NCI-H446 (cell line): Measurements from ENCODE around the gene TUBB1.

Source experiments
- DNase-seq, 2 experiments: peaks; one replicate each; lab custom pipeline; 2025; lab: John Stamatoyannopoulos, UW

TUBB1 gene

DNA sequence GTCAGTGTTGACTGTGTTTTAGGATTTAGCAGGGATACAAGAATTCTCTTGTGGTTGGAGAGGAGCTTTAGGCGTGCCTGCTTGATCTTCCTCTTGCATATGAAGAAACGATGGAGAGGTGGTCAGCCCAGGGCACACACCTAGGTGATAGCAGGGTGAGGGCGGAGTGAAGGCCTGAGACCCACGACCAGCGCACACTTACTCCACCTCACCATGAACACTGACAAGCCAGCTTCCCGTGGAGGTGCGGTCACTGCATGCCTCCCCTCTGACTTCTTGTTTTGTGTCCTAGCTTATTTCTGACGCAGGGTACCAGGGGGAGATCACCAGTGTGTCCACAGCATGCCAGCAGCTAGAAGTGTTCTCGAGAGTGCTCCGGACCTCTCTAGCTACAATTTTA is 30.0 kb upstream of the TUBB1 start:
- DNase-seq: no peak

DNA sequence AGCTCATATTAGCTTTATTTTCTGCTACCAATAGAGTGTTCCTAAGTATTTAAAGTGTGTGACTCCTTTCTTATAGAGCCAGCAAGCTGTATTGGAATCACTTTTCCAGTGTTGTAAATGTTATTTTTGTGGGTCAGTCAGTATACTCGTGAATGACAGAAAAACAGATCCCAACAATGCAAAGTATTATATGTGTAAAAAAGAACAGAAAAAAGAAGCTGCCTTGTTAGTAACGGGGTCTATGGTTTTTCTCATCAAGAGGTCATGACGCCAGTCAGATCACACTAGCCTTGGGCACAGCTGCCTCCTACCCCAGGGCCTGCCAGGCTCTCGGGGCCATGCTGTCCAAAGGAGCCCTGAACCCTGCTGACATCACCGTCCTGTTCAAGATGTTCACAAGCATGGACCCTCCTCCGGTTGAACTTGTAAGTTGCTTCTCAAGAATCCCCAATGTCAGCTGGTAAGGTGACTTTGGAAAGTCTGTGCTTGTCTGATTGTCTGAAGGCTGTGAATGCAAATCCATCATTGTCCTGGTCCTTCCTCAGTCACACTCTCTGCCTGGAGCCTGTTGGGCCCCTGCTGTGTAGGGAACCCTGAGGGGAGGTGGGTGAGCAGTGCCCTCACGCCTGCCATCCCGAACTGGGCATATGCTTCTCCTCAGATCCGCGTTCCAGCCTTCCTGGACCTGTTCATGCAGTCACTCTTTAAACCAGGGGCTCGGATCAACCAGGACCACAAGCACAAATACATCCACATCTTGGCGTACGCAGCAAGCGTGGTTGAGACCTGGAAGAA is 28.4 kb upstream of the TUBB1 start:
- no peak for DNase-seq

DNA sequence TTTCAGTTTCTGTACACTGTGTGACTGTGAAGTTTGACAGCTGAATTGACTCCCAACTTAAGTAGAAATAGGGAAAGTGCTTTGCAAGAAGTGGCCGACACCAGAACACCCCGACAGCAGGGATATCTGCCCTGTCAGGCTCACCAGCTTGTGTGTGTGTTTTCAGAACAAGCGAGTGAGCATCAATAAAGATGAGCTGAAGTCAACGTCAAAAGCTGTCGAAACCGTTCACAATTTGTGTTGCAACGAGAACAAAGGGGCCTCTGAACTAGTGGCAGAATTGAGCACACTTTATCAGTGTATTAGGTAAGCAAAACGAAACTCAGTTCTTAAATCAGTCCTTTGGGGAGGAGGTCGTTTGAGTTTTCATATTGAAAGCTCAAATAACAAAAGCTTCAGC is 27.5 kb upstream of the TUBB1 start:
- no peak for DNase-seq

DNA sequence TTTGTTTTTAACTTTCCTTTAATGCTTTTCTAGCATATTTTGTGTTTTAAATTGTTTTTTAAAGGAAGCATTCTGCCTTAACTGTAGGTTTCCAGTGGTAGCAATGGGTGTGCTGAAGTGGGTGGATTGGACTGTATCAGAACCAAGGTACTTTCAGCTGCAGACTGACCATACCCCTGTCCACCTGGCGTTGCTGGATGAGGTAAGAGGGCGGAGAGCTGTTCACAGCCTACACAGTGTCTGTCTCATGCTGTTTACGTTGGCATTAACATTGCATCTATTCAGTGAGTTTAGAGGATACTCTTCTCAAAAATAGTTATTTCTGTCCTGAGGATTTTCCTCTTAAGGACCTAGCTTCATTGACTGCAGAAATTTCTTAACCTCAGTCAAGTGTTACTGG is 26.3 kb upstream of the TUBB1 start:
- no peak for DNase-seq

DNA sequence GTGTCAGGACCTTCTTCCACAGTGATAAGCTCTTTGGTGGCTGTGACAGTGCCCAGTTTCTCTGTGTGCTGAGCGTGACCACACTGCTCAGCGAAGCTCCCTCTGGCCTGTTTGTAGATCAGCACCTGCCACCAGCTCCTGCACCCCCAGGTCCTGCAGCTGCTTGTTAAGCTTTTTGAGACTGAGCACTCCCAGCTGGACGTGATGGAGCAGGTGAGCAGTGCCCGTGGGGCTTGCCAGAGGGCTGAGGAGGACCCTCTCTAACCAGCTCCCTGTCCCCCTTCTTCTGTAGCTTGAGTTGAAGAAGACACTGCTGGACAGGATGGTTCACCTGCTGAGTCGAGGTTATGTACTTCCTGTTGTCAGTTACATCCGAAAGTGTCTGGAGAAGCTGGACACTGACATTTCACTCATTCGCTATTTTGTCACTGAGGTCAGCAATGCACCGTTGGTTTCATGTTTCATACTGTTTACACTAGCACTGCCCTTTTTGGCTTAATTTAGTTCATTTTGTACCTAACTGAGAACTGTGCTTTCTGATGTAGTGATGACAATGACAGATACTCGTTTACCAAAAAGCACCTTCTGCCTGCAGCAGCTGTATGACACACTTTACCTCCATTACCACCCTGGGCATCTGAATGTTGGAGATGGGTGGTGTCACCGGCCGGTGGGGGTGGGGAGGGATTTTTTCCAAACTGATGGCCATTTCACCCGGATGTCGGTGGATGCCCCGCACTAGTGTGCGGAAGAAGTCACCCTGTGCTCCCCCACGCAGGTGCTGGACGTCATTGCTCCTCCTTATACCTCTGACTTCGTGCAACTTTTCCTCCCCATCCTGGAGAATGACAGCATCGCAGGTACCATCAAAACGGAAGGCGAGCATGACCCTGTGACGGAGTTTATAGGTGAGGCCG is 25.6 kb upstream of the TUBB1 start:
- DNase-seq: no peak

DNA sequence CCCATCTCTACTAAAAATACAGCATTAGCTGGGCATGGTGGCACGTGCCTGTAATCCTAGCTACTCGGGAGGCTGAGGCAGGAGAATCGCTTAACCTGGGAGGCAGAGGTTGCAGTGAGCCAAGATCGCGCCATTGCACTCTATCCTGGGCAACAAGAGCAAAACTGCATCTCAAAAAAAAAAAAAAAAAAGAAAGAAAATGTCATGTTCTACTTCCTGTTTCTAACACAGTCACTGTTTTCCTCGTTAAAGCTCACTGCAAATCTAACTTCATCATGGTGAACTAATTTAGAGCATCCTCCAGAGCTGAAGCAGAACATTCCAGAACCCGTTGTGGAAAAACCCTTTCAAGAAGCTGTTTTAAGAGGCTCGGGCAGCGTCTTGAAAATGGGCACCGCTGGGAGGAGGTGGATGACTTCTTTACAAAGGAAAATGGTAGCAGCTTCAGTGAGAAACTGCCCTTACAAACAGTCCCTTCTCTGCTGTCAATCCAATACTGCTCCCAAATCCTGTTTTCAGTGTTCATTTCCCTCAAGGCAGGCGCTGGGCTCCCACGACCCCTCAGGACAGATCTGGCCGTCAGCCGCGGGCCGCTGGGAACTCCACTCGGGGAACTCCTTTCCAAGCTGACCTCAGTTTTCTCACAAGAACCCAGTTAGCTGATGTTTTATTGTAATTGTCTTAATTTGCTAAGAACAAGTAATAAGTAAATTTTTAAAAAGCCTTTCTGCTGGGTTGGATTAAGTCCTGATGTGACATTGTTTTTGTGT is 24.7 kb upstream of the TUBB1 start:
- no peak for DNase-seq

DNA sequence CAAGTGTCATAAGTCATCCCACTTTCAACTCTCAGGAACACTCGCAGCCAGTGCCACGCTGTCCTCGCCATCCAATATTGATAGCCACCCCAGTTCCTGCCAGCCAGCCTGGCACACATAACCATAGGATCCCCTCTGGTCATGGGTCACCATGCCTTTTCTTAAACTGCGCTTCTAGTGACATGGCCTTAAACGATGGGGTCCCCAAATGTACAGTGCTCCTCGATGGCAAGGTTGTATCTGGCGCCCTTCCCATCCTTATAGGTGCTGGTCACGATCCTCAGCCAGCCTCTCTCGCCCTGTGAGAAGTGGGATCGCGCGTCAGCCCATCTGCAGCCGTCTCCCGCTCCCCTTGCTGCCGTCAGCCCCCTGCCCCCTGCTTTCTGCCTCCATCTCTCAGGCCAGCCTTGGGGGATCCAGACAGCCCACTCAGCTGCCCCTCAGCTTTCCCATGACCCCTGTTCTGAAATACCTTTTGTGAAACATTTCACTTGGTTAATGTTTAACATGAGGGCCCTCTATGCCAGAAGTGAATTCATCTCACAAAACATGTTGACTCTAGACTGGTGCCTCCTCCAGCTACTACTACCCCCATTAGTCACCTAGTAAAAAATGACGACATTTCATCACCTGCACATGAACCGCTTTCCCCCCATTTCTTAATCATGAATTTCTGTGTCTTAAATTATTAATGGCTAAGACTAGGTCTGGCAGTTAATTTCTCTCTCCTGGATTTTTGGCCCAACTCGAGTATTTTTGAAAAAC is 23.6 kb upstream of the TUBB1 start:
- DNase-seq: no peak

DNA sequence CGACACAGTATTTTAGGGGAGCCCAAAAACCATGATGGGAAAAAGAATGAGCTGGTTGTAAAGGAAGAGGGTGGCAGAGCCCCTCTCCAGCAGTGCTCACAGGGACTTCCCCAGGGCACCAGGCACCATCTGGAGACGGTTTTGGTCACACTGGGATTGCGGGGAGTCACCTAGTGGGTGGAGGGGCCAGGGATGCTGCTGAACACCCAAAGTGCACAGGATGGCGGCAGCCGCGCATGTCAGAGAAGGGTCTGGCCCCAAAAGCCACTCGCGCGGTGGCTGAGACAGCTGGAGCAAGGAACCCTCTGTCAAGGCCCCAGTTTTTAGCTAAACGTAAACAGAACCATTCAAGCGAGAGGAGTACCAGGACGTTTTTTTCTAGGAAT is 23.0 kb upstream of the TUBB1 start:
- no peak for DNase-seq

DNA sequence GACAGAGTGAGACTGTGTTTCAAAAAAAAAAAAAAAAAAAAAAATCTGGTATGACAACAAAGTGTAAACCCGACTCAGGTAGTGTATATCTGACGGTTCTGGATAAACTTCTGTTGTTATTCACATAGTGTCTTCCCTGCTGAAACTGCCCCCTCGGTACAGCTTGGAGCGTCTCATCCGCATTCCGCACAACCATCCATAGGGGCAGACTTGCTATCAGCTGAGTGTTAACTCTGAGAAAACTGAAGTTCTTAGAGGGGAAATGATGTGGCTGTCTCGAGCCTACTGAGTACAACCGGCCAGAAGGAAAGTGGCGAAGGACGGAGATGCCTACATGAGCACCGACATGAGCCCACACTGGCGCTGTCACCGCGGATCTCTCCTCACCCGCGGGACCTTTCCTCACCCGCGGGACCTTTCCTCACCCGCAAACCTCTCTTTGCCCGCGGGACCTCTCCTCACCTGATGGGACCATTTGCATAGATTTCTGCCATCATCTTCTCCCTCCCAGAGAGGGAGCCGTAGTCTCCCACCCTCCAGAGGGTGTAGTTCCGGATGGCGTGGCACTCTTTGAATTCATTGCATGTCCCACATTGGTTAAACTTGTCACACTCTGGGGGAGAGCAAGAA is 22.0 kb upstream of the TUBB1 start:
- no peak for DNase-seq

DNA sequence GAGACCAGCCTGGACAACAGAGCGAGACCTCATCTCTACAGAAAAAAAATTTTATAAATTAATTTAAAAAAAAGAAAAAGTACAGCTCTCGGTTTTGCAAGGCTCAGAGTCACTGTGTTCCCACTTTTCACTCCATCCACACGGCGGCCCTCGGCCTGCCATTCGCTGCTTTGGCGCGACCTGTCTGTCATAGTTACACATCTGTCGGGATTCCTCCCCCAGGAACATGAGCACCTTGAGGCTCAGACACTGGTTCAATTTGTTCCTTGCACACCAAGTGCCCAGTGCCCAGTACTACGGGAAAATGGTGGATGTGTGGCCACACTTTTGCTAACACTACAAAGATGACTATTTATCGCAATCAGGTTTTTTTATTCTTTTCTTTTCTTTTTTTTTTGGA is 20.6 kb upstream of the TUBB1 start:
- no peak for DNase-seq

DNA sequence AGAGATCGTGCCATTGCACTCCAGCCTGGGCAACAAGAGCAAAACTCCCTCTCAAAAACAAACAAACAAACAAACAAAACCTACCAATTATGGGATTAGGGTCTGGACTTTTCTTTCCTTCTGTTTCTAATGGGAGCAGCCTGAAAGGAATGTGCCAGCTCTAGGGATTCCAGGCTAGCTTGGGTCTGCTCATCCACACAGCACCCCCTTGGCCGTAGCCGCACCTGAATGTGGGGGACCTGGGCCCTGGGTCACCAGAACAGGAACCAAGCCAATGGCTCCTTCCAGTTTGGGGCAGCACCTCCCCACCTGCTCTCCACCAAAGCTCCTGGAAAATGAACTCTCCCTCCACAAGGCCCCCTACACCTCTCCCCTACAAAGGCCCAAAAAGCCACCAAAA is 18.9 kb upstream of the TUBB1 start:
- no peak for DNase-seq

DNA sequence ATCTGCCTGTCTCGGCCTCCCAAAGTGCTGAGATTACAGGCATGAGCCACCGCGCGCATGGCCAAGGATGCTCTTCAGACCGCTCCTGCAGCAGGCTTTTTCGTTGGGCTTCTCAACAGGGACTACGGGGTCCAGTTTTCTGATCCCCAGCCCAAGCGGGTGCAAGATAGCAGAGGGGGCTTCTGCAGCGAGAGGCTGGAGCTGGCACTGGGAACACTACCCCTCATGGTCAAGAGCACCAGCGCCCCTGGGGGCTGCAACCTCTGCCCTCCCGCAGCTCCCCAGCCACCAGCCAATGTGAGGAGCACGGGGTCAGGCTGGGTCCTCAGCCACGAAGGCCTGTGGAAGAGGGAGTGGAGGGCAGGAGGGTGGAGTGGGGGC is 18.2 kb upstream of the TUBB1 start:
- DNase-seq: no peak

DNA sequence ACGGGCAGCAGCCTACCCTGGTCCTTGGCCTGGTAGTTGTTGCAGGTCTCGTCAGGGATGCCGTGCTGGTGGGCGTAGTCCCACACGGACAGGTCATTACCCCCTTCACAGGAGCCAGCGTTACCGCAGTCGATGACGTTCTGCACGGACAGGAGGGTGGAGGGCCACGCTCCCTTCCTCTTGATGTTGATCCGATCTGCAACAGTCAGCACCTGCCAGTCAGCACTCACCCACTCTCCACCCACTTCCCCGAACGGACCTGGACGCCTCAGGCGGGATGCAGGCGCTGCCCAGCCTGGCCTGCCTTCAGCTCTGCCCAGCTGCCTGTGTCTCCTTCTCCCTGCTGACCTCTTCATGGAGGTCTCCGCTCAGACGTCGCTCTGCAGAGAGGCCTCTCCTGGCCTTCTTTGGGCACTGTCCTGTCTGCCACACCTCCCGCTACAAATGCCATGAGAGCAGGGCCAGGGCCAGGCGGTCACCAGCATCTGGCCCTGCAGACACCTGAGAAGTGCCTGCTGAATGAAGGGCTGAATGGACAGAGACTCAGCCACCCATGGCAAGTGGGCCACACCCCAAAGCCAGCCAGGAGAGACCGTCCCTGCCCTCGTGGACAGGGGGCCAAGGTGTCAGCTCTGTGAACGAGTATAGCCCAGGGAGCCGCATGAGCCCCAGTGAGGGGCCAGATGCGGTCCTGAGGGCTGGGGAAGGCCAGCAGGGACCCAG is 17.6 kb upstream of the TUBB1 start:
- DNase-seq: no peak

DNA sequence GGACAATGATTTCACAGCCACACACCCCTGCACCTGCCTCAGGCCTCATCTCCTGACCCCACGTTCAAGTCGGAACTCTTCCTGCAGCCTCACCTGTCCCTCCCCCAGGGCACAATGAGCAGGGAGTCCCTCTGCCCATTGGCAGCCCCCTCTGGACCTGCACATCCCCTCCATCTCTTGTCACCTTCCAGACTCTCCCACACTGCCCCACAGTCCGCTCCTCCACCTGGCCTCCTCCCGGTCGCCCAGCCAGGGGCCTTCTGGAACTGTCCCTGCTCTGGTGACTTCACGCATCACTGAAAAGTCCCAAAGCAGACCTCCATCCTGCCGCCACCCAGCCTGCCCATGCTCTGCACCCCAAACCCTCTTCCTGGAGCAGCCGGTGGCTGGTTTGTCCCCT is 16.8 kb upstream of the TUBB1 start:
- DNase-seq: no peak

DNA sequence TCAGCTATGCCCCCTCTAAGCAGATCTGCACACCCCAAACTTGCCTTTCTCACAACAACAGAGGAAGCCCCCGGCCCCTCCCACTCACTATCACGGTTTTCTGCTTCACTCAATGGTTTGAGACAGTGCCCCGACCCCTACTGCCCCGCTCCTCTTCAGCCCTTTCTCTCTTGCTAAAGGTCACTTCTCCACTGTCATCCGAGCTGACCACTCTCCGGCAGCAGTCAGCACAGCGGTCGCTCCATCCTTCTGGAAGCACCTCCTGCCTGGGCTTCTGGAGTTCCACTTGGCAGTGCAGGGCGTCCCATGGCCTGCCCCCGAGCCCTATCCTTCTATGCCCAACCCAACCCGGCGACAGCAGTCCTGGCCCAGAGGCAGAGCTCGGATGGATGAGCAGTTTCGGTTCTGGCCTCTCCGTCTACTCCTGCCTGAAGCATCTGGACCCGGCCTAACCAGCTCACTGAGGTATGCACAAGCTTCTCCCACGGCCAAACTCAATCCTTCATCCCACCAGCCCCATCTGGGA is 16.3 kb upstream of the TUBB1 start:
- DNase-seq: no peak

DNA sequence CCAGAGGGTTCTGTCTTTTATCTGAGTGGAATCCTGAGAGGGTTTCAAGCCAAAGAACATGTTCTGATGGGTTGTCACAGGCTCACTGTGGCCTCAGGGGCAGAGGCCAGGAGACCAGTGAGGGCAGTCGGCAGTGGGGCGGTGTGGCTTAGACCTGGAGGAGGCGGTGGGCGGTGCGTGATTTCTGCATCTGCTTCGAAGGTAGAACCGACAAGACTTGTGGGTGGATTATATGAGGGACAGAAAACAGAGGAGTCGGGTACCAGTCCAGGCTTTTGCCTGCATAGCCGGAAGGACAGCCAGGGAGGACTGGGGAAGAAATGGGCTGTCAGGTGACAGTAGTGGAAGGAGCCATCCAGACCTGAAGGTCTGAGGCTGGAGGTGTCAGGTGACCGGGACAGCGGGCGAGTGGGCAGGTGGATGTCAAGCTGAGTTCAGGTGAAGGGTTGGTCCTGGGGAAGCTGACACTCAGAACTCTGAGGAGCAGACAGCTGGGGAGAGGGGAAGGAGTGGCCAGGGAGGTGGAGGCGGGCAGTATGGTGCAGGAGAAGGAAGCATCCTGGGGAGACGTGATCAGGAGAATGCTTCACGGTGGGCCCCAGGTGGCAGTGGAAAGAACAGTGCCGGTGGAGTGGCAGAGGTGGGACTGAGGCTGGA is 15.3 kb upstream of the TUBB1 start:
- no peak for DNase-seq

DNA sequence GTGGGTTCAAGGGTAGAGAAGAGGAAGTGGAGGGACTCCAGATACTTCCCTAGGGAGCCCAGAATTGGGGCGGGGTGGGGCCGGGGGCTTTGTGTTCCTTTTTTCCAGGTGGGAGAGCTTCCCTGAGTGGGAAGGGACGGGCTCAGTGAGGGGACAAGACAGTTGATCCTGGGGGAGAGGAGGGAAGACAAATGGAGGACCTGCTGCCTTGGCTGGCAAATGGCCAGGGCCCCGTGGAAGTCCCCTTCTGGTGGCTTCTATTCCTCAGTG is 14.8 kb upstream of the TUBB1 start:
- DNase-seq: no peak

DNA sequence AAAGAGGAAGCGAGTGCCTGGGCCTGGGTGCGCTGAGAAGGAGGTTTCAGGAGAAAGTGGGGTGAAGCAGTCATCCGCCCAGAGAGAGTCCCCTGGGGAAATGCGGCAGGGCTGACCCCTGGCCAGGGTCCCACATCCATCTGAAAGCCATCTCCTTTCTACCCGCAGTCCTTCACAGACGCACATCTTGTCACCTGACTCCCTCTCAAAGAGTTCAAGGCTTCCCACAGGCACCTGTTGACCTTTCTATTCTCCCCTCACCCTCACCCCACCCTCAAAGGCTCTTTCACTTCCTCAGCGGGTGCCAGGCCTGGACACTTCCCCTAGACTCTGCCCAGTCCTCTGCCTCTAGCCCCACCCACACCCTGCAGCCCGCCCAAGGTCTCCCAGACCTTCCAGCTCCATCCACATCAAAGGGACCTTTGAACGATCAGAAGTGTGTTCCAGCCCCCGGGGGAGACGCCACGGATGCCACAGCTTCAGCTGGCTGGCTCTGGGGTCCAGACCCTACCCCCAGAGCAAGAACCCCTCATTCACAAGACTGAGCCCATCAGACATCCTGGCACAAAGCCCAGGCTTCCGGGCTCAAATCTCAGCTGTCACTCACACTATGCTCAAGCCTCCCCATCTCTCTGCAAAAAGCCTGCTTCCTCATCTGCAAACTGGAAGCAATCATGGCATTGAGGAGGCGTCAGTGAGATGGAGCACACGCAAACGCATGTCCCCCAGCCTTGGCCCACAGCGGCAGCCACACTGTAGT is 14.3 kb upstream of the TUBB1 start:
- no peak for DNase-seq

DNA sequence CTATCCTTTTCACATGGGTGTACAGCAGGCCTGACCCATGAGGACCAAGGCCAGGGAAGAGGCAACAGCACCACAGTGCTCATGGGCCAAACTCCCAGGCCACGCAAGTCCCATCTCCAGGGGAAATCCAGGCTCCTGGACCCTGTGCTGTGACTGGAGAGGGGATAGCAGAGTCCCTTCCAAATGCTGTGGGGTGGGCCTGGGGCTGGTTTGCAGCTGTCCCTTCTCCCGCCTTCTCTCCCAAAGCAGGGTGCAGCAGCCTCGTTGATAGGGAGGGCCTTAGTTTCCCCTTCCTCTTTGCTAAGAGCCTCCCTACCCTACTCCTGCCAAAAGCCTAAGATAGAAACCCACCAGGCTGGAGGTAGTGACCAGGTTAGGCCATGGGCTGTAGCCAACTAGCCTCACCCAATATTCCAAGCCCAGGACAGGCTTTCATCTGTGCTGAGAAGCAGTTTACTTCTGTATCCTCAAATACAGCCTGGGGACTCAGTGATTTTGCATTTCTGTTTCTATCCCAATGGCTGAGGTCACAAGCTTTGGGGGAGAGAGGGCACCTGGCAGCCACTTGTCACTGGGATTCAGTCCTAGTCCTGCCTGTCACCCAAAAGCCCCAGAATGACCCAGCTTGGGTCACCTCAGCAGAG is 13.6 kb upstream of the TUBB1 start:
- DNase-seq: no peak
